A172 (cell line): ENCODE results near the gene OLFM1. TPM values are rescaled to one million over a fixed set of nuclear protein-coding genes. Genes with fewer than 3 reads are reported as not detected.
"Not testable (repeated sequence)": the region's sequence is repeated elsewhere in the genome, so short reads cannot be mapped to it uniquely, and the experiment has no call there.

ENCODE experiments used
- DNase-seq: peaks from one replicate; pipeline ENCODE4 v3.0.0-alpha.2; 2015; ENCODE audit warnings: low spot score
- total RNA-seq: library from RNA; depleted of rRNA; stranded (reverse); fragments of >200 nt; shearing (Covaris generic); gene quantifications from 2 replicates; pipeline ENCODE4 v1.2.3, GENCODE V29; 2014

The OLFM1 gene
- total RNA-seq, 1 experiment from 2014 or later = 65.4 TPM

- DNase-seq = no peak
These were observed 26.9 kb upstream of the OLFM1 start for GRCh38 chr9:135060461-135061116.

GRCh38 chr9:135061441-135061840 lies 26.0 kb upstream of the OLFM1 start:
- no peak for DNase-seq

GRCh38 chr9:135062254-135062653 lies 25.2 kb upstream of the OLFM1 start:
- DNase-seq = no peak

- DNase-seq = not testable (repeated sequence)
These were observed 24.0 kb upstream of the OLFM1 start for GRCh38 chr9:135063466-135063865.

GRCh38 chr9:135063888-135064287 lies 23.6 kb upstream of the OLFM1 start:
- not testable (repeated sequence) for DNase-seq

GRCh38 chr9:135065151-135065550 lies 22.3 kb upstream of the OLFM1 start:
- DNase-seq = no peak

- no peak for DNase-seq
These were observed 21.7 kb upstream of the OLFM1 start for GRCh38 chr9:135065804-135066203.

- DNase-seq = no peak
These were observed 21.2 kb upstream of the OLFM1 start for GRCh38 chr9:135066291-135066690.

- DNase-seq = no peak
These were observed 20.3 kb upstream of the OLFM1 start for GRCh38 chr9:135067096-135067710.

- no peak for DNase-seq
These were observed 18.6 kb upstream of the OLFM1 start for GRCh38 chr9:135068776-135069415.

- DNase-seq = no peak
These were observed 17.8 kb upstream of the OLFM1 start for GRCh38 chr9:135069558-135070197.

GRCh38 chr9:135070198-135070951 lies 17.1 kb upstream of the OLFM1 start:
- no peak for DNase-seq

- DNase-seq = no peak
These were observed 16.3 kb upstream of the OLFM1 start for GRCh38 chr9:135070964-135071735.

GRCh38 chr9:135073081-135073740 lies 14.3 kb upstream of the OLFM1 start:
- DNase-seq = no peak

- DNase-seq = no peak
These were observed 13.6 kb upstream of the OLFM1 start for GRCh38 chr9:135073741-135074305.

- DNase-seq = no peak
These were observed 12.9 kb upstream of the OLFM1 start for GRCh38 chr9:135074354-135075233.

- peak; percentile 71 for DNase-seq
These were observed 12.0 kb upstream of the OLFM1 start for GRCh38 chr9:135075234-135076142.
